Body of pancreas (tissue), 4 donors: Measurements from ENCODE around the gene ZBP1.

Experiments used
- POLR2A ChIP-seq, 3 donors: fragments of 450-650 bp; IDR thresholded peaks; one replicate each; pipeline ENCODE4 v1.6.1; 2016; ENCODE audit warnings: antibody characterized with exemption in 3 of 3, mild to moderate bottlenecking in 2 of 3
- TF ChIP-seq, protein P1 (sequence below), 7 experiments: fragments of 450-650 bp in 4 of 7; fragments of 200-600 bp in 3 of 7; sonication (generic) in 3 of 7; IDR thresholded peaks; one replicate each; pipeline ENCODE4 v1.5.1; 2016 to 2019; ENCODE audit warnings: antibody characterized with exemption in 7 of 7

DNA sequence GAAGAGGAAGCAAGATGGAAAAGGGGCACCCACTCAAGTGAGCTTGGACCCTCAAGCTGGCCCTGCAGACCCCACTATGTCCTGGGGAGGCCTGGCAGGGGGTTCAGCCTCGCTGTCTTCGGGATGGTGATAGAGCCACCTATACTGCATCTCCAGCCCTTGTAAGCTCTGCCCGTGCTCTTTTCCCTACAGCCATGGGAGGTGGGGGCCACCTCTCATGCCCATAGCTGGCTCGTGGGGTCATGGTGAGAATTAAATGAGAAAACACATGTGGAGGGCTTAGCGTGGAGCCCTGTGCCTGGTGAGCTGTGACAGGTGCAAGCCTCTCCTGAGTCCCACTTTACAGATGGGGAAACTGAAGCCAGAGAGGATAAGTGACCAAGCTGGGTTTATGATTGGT is 31.6 kb downstream of the ZBP1 start:
- TF ChIP-seq POLR2A (IDR thresholded peaks at IDR 0.05) = no peak
- TF ChIP-seq, protein P1, sequence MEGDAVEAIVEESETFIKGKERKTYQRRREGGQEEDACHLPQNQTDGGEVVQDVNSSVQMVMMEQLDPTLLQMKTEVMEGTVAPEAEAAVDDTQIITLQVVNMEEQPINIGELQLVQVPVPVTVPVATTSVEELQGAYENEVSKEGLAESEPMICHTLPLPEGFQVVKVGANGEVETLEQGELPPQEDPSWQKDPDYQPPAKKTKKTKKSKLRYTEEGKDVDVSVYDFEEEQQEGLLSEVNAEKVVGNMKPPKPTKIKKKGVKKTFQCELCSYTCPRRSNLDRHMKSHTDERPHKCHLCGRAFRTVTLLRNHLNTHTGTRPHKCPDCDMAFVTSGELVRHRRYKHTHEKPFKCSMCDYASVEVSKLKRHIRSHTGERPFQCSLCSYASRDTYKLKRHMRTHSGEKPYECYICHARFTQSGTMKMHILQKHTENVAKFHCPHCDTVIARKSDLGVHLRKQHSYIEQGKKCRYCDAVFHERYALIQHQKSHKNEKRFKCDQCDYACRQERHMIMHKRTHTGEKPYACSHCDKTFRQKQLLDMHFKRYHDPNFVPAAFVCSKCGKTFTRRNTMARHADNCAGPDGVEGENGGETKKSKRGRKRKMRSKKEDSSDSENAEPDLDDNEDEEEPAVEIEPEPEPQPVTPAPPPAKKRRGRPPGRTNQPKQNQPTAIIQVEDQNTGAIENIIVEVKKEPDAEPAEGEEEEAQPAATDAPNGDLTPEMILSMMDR (IDR thresholded peaks at IDR 0.05) = no peak
